Femur (tissue), 1 donor: ENCODE results near the gene DNAH17.

ENCODE experiments used
- DNase-seq: peaks from one replicate; pipeline ENCODE4 v3.0.0-alpha.2; 2017

The DNAH17 gene

GRCh38 chr17:78493853-78494695, 83.1 kb downstream of the DNAH17 start:
- DNase-seq, result no peak

- no peak for DNase-seq
Observed at GRCh38 chr17:78493450-78493849, 83.7 kb downstream of the DNAH17 start.

DNA sequence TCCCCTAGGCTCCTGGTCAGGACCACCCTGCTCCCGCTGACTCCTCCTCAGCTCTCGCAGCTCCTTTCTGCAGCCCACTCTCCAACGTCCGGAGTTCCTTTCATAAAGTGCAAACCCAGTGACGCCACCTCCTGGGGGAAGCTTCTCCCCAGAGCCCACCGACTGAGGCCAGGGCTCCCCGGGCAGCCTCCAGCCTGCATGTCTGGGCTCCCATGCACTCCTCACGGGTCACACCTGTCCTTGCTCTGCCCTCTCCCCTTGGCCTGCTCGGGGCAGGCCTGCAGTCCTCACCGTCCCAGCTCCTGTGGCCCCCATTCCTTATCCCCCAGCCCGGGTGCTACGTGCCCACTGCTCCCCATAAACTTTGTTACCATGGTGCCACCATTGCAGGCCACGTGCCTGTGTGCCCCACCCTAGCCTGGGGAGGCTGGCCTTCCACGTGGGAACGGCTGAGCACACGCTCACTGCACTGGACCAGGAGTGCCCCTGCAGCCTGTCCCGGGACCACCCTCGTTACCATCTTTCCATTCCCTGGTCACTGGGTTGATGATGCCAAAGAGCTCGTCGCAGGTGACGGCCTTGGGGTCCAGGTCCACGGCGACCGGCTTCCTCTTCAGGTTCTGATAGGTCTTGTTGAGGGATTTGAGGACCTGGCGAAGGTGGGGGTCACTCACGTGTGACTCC, 84.9 kb downstream of the DNAH17 start:
- DNase-seq, result no peak

- no peak for DNase-seq
Observed at GRCh38 chr17:78491236-78492115, 85.7 kb downstream of the DNAH17 start.

- no peak for DNase-seq
Observed at GRCh38 chr17:78490673-78491072, 86.5 kb downstream of the DNAH17 start.

- DNase-seq, result no peak
Observed at GRCh38 chr17:78490156-78490555, 87.0 kb downstream of the DNAH17 start.

DNA sequence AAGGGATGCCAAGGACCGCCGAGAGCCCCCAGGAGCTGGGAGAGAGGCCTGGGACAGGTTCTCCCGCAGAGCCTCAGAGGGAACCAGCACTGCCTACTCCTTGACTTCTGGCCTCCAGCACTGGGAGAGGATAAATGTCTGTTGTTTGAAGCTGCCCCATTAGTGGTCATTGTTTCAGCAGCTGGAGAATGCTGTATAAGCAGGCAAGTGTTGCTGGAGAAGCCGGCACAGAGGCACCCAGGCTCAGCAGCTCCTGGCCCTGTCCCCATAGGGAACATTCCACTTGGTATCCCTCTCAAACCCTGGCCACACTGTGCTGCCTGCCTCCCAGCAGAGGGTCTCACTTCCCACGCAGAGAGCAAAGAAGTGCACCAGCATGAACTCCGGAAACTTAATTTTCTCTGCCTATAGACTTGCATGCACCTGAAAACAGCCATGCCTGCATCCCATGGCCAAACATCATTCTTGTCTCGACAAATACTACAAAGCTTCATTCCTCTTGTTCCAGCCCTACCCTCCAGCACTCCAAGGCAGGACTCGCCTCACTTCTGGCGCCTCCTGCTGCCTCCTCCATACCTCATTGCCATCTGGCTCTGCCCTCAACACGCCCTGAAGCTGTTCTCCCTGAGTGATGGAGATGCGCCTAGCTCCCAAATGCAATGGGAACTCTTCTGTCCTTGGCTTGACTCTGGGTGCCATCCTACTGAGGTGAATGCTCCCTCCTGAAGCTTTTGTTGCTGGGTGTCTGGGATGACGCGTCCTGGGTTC, 88.1 kb downstream of the DNAH17 start:
- no peak for DNase-seq

GRCh38 chr17:78488156-78488555, 89.0 kb downstream of the DNAH17 start:
- DNase-seq, result no peak

GRCh38 chr17:78486946-78487680, 90.1 kb downstream of the DNAH17 start:
- DNase-seq, result no peak

GRCh38 chr17:78486228-78486802, 90.9 kb downstream of the DNAH17 start:
- no peak for DNase-seq

DNA sequence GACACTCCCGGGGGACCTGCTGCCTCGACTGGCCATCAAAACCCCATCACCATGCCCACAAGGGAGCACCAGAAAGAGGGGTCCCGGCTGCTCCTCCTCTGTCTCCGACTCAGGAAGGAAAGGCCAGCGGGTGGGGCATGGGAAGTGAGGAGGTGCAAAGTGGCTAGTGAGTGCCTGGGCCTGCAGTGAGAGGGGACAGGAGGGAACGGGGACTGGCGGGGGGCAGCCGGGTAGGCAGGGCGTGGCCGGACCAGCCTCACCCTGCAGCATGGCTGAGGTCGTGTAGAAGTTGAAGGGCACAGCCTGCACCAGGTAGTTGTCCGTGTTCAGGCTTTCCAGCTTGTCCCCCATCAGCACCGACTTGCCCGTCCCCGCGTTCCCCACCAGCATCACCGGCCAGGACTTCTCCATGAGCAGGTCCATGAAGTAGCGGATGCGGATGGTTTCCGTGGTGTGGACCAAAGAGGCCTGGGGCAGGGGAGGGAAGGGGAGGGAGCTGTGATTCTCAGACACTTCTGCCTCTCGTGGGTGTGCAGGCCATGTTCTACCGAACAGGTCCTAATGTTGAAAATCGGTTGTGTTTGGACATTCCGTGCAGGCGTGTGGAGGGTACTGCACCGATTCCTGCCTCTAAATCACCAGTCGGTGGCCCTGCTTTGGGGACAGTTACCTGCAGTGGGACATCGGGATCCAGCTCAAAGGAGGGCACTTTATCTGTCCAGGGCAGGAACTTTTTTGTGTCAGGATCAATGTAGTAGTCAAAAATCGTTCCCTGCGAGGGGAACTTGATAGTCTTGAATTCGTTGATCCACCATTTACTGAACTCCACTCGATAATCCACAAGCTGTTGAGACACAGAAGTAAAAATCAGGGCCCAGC, 91.7 kb downstream of the DNAH17 start:
- DNase-seq, result no peak

GRCh38 chr17:78484271-78485246, 92.6 kb downstream of the DNAH17 start:
- DNase-seq, result no peak

DNA sequence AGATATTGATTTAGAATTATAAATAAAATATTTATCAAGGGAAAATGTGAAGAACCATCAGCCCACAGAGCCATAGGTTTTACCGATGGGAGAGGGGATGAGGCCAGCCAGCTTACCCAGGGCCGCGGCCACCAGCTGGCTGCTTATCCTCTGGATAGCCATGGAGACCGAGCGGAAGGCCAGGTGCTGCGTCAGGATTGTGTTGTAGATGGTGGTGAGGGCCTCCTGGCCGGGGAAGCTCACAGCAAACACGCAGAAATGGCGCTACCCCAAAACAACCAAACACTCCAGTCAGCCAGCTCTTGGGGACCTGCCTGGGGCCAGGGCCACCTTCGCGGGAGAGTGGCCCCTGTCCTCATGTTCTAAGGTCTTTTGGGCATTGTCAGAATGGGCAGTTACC, 97.8 kb downstream of the DNAH17 start:
- no peak for DNase-seq

DNA sequence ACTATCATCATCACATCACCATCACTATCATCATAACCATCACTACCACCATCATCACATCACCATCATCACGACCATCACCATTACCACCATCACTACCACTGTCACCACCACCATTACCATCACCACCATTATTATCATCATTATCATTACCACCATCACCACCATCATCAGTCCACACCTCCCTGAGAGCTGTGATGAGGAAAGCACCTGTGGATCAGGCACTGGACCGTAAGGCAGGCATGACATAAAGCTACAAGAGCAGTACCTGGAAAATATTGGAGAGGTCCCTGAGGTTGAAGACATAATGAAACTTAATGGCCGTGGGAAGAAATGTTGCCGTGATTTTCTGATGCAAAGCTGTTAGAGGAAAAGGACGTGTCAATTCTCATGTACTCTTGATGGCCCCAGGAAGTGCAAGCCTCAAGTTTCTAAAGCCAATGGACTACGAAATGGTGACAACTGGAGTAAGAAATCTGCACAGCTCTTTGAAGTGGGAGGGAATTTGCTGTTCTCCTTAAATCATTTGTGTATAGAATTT, 98.4 kb downstream of the DNAH17 start:
- DNase-seq, result no peak

DNA sequence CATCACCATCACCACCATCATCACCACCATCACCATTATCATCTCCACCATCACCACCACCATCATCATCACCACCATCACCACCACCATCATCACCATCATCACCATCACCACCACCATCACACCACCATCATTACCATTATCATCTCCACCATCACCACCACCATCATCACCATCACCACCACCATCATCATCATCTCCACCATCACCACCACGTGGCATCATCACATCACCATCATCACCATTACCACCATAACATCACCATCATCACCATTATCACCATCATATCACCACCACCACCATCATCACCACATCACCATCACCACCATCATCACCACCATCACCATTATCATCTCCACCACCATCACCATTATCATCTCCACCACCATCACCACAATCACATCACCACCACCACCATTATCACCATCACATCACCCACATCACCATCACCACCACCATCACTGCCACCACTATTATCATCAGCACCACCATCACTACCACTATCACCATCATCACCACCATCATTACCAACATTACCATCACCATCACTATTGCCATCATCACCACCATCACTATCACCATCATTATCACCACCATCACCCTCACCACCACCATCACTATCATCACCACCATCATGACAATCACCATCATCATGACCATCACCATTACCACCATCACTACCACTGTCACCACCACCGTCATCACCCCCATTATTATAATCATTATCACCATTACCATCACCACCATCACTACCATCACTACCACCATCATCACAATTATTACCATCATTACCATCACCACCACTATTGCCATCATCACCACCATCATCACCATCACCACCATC, 99.1 kb downstream of the DNAH17 start:
- no peak for DNase-seq

GRCh38 chr17:78476973-78477372, 100.2 kb downstream of the DNAH17 start:
- no peak for DNase-seq

- no peak for DNase-seq
Observed at GRCh38 chr17:78476149-78476548, 101.0 kb downstream of the DNAH17 start.

DNA sequence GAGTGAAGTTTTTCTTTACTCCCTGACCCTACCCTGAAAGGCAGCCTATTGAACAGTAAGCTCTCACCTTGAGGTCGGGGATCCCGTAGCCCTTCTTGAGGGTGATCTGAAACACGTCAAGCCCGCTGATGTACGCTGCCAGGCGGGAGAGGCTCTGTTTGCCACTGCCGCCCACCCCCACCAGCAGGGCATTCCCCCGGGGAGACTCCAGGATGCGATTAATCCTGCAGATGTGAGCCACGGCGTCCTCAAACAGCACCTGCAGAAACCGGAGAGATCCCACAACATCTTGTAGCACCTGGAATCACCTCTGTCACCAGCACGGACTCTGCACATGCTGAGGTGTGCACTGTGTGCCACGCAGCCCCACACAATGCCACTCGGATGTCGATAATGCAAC, 102.0 kb downstream of the DNAH17 start:
- no peak for DNase-seq
